K562 (cell line): ENCODE results near the gene KPNB1. TPM values are rescaled to one million over a fixed set of nuclear protein-coding genes. Genes with fewer than 3 reads are reported as not detected.

Experiments
- ADNP ChIP-seq: fragments of 200-800 bp; sonication (Bioruptor generic); IDR thresholded peaks from 2 replicates; pipeline ENCODE4 v1.6.1; 2016; ENCODE audit warnings: missing genetic modification characterization, missing compliant biosample characterization
- CAMTA2 ChIP-seq: fragments of 250-450 bp; sonication (Bioruptor Pico); conservative IDR thresholded peaks from 2 replicates; pipeline ENCODE4 v1.5.1; 2022
- ELF1 ChIP-seq: fragments of 200-800 bp; sonication (Bioruptor generic); IDR thresholded peaks from 2 replicates; pipeline ENCODE4 v1.6.1; 2016; ENCODE audit warnings: missing genetic modification characterization, missing compliant biosample characterization
- FOXM1 ChIP-seq, 2 experiments: fragments of 450-650 bp in 1 of 2; sonication (generic) in 1 of 2; formaldehyde crosslinking in 1 of 2; IDR thresholded peaks; 2 replicates each; pipeline versions ENCODE4 v1.6.1 to v1.9.0; 2017 to 2022; ENCODE audit warnings: low read depth in 2 of 2, mild to moderate bottlenecking in 2 of 2, missing genetic modification reagents in 1 of 2, moderate library complexity in 1 of 2
- GABPA ChIP-seq: fragments of 200-800 bp; sonication (Bioruptor generic); conservative IDR thresholded peaks from 2 replicates; pipeline ENCODE4 v1.6.1; 2016; ENCODE audit warnings: low read depth, missing genetic modification characterization, missing compliant biosample characterization
- HCFC1 ChIP-seq: IDR thresholded peaks from 2 replicates; pipeline ENCODE4 v1.6.1; 2012; ENCODE audit warnings: low read depth, low read length, improper control_type of control experiment
- NBN ChIP-seq: fragments of 450-650 bp; IDR thresholded peaks from 2 replicates; pipeline ENCODE4 v1.6.1; 2016; ENCODE audit warnings: low read depth, mild to moderate bottlenecking
- NFYB ChIP-seq: IDR thresholded peaks from 2 replicates; pipeline ENCODE4 v1.6.1; 2011; ENCODE audit warnings: mild to moderate bottlenecking, moderate library complexity; ENCODE audit not compliant: insufficient read length; ENCODE audit errors: extremely low read depth
- POLR2AphosphoS5 ChIP-seq: IDR thresholded peaks from 2 replicates; pipeline ENCODE4 v1.6.1; 2011; ENCODE audit warnings: mild to moderate bottlenecking, low read depth, low read length, moderate library complexity; ENCODE audit not compliant: control insufficient read depth, insufficient read depth
- RREB1 ChIP-seq: fragments of 250-450 bp; sonication (Bioruptor Pico); IDR thresholded peaks from 2 replicates; pipeline ENCODE4 v1.4.0; 2020
- ZNF253 ChIP-seq: fragments of 250-450 bp; sonication (Bioruptor Pico); conservative IDR thresholded peaks from 2 replicates; pipeline ENCODE4 v1.6.1; 2021; ENCODE audit warnings: mild to moderate bottlenecking
- ZNF41 ChIP-seq: fragments of 250-450 bp; sonication (Bioruptor Pico); conservative IDR thresholded peaks from 2 replicates; pipeline ENCODE4 v1.4.0; 2020; ENCODE audit warnings: mild to moderate bottlenecking
- polyA plus RNA-seq, 8 experiments: library from polyadenylated mRNA; depleted of rRNA in 4 of 8; stranded (reverse) in 5 of 8; unstranded in 3 of 8; fragments of >200 nt; fragmentation: Nextera tagmentation in 2 of 8; fragmentation: Illumina TruSeq in 1 of 8; extraction: Ambion mirVana in 2 of 8; extraction: Trizol in 1 of 8; gene quantifications; 2 replicates each; pipeline versions ENCODE4 v1.2.1 to v1.2.3, GENCODE V29; 2011 to 2014; ENCODE audit warnings: inconsistent platforms in 1 of 8, missing spikeins in 1 of 8
- total RNA-seq, 7 experiments: library from RNA; depleted of rRNA in 6 of 7; stranded (reverse); fragments of >200 nt in 6 of 7; fragmentation: Illumina TruSeq in 2 of 7; extraction: Trizol in 2 of 7; gene quantifications; 2 replicates each; pipeline versions ENCODE4 v1.2.1 to v1.2.3, GENCODE V29; 2011 to 2021; ENCODE audit warnings: low replicate concordance in 1 of 7
- TF ChIP-seq, protein P1 (sequence below): fragments of 250-450 bp; sonication (Bioruptor Pico); IDR thresholded peaks from 2 replicates; pipeline ENCODE4 v1.8.0; 2022; ENCODE audit warnings: inconsistent platforms, mild to moderate bottlenecking, moderate library complexity, borderline replicate concordance
- TF ChIP-seq, protein P2 (sequence below): IDR thresholded peaks from 2 replicates; pipeline ENCODE4 v1.6.1; 2011; ENCODE audit warnings: borderline replicate concordance, low read depth, mild to moderate bottlenecking, moderate library complexity, low read length; ENCODE audit not compliant: insufficient read depth, poor library complexity, severe bottlenecking

Gene KPNB1
- total and polyA plus RNA-seq, 9 of the 15 experiments (the other 6 are each of a cell fraction or from before 2014, with no cell fraction given): 154 to 622 (median 354) TPM

DNA sequence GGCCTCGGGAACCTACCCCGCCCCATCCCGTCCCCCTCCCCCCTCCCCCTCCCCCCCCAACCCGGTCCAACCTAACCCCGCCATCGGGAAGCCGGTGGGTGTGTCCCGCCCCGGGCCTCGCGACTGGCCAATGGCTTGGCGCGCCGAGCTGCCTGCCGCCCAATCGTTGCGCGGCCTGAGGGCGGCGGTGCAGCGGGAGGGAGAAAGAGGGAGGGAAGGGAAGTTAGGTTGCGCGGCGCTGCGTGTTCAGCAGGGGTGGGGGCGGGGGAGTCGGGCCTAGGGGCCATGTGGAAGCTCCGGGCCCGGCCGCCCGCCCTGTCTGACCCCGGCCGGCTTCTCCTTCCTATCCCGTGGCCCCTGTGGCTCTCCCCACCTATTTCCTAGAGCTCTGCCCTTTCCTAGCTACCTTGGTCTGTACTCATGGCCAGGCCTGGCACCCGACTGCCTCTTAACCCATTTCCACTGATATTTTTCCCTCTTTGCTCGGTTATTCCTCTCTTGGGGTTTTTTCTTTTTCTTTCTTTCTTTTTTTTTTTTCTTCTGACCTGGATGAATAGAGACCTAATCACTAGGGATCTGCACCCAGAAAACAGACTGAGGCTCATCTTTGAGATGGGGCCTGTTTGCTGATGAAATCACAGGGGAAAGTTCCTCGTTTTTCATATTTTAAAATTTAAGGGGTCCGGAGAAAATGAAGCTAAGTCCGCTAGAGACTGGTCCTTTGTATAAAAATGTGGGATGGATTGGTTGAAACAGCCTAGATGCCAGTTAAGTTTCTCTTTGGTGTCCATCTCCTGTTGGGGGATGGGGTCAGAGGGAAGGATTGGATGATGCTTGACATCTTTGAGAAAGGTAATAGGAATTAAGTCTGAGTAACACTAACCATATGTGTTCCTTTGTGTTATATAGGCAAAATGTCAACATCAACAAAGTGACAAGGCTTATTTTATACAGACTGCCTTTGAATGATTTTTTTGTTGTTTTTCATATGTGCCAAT lies 1.1 kb downstream of the KPNB1 start (continued):
- TF ChIP-seq GABPA (tag): peak; percentile 66
- TF ChIP-seq, protein P1, sequence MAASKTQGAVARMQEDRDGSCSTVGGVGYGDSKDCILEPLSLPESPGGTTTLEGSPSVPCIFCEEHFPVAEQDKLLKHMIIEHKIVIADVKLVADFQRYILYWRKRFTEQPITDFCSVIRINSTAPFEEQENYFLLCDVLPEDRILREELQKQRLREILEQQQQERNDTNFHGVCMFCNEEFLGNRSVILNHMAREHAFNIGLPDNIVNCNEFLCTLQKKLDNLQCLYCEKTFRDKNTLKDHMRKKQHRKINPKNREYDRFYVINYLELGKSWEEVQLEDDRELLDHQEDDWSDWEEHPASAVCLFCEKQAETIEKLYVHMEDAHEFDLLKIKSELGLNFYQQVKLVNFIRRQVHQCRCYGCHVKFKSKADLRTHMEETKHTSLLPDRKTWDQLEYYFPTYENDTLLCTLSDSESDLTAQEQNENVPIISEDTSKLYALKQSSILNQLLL (CRISPR knock-in tag): no peak
- TF ChIP-seq ADNP: no peak
- TF ChIP-seq, protein P2, sequence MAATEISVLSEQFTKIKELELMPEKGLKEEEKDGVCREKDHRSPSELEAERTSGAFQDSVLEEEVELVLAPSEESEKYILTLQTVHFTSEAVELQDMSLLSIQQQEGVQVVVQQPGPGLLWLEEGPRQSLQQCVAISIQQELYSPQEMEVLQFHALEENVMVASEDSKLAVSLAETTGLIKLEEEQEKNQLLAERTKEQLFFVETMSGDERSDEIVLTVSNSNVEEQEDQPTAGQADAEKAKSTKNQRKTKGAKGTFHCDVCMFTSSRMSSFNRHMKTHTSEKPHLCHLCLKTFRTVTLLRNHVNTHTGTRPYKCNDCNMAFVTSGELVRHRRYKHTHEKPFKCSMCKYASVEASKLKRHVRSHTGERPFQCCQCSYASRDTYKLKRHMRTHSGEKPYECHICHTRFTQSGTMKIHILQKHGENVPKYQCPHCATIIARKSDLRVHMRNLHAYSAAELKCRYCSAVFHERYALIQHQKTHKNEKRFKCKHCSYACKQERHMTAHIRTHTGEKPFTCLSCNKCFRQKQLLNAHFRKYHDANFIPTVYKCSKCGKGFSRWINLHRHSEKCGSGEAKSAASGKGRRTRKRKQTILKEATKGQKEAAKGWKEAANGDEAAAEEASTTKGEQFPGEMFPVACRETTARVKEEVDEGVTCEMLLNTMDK: no peak
- TF ChIP-seq HCFC1: peak; percentile 36; the same call in 1 of the 2 replicates
- no peak for TF ChIP-seq ZNF253 (CRISPR knock-in tag)
- TF ChIP-seq FOXM1 (IDR thresholded peaks at IDR 0.05; ENCODE audit: low read depth): no peak
- TF ChIP-seq FOXM1 (CRISPR knock-in tag; IDR thresholded peaks at IDR 0.05; ENCODE audit: low read depth): no peak
- TF ChIP-seq ZNF41: no peak
- peak; percentile 57; the same call in 1 of the 2 replicates for TF ChIP-seq NBN
- TF ChIP-seq CAMTA2 (CRISPR knock-in tag): no peak
- TF ChIP-seq NFYB: peak; percentile 58
- TF ChIP-seq POLR2AphosphoS5: peak; percentile 50; the same call in 1 of the 2 replicates
- TF ChIP-seq ELF1: no peak
- TF ChIP-seq RREB1 (CRISPR knock-in tag): no peak
